ENCODE measurements around the gene HSPB3.

HSPB3 gene

GRCh38 chr5:54438620-54439389, 16.7 kb upstream of the HSPB3 start:
- TF ChIP-seq TCF4 (CRISPR knock-in tag; IDR thresholded peaks at IDR 0.05; ENCODE audit: borderline replicate concordance) (no peak), SNAI2 (CRISPR knock-in tag; IDR thresholded peaks at IDR 0.05) (no peak), TOX (CRISPR knock-in tag; IDR thresholded peaks at IDR 0.05; ENCODE audit: borderline replicate concordance) (no peak), BACH2 (CRISPR knock-in tag; IDR thresholded peaks at IDR 0.05; ENCODE audit: borderline replicate concordance) (no peak), POU6F1 (CRISPR knock-in tag; IDR thresholded peaks at IDR 0.05; ENCODE audit: borderline replicate concordance, low read depth) (no peak), TSHZ2 (CRISPR knock-in tag; IDR thresholded peaks at IDR 0.05) (no peak), GLIS3 (CRISPR knock-in tag; IDR thresholded peaks at IDR 0.05) (no peak), ZNF8 (CRISPR knock-in tag; IDR thresholded peaks at IDR 0.05) (no peak), CSRNP3 (CRISPR knock-in tag; IDR thresholded peaks at IDR 0.05) (no peak), ISL1 (CRISPR knock-in tag; IDR thresholded peaks at IDR 0.05) (no peak), ARNTL (CRISPR knock-in tag; IDR thresholded peaks at IDR 0.05; ENCODE audit: borderline replicate concordance, low read depth) (no peak), ZFP3 (CRISPR knock-in tag; IDR thresholded peaks at IDR 0.05) (no peak), PATZ1 (CRISPR knock-in tag; IDR thresholded peaks at IDR 0.05; ENCODE audit: borderline replicate concordance) (no peak), ZNF70 (CRISPR knock-in tag; IDR thresholded peaks at IDR 0.05) (no peak)
- no peak for ATAC-seq

- ATAC-seq, result no peak
- TF ChIP-seq GLIS3 (CRISPR knock-in tag; IDR thresholded peaks at IDR 0.05), result no peak
- no peak for TF ChIP-seq RARB (CRISPR knock-in tag; IDR thresholded peaks at IDR 0.05)
- TF ChIP-seq PATZ1 (CRISPR knock-in tag; IDR thresholded peaks at IDR 0.05; ENCODE audit: borderline replicate concordance), result no peak
- no peak for TF ChIP-seq TOX (CRISPR knock-in tag; IDR thresholded peaks at IDR 0.05; ENCODE audit: borderline replicate concordance)
- TF ChIP-seq CREB5 (CRISPR knock-in tag; IDR thresholded peaks at IDR 0.05; ENCODE audit: low read depth), result no peak
- TF ChIP-seq ARNTL (CRISPR knock-in tag; IDR thresholded peaks at IDR 0.05; ENCODE audit: borderline replicate concordance, low read depth), result no peak
- no peak for TF ChIP-seq ZFP3 (CRISPR knock-in tag; IDR thresholded peaks at IDR 0.05)
- no peak for TF ChIP-seq ESRRG (CRISPR knock-in tag; IDR thresholded peaks at IDR 0.05)
- no peak for TF ChIP-seq PPARA (CRISPR knock-in tag; IDR thresholded peaks at IDR 0.05; ENCODE audit: borderline replicate concordance)
- no peak for TF ChIP-seq ISL1 (CRISPR knock-in tag; IDR thresholded peaks at IDR 0.05)
- no peak for TF ChIP-seq TCF4 (CRISPR knock-in tag; IDR thresholded peaks at IDR 0.05; ENCODE audit: borderline replicate concordance)
- TF ChIP-seq ZNF565 (CRISPR knock-in tag; conservative IDR thresholded peaks at IDR 0.05; ENCODE audit: low read depth), result no peak
- TF ChIP-seq POU6F1 (CRISPR knock-in tag; IDR thresholded peaks at IDR 0.05; ENCODE audit: borderline replicate concordance, low read depth), result no peak
- TF ChIP-seq CSDC2 (CRISPR knock-in tag; IDR thresholded peaks at IDR 0.05), result no peak
- TF ChIP-seq OSR1 (CRISPR knock-in tag; IDR thresholded peaks at IDR 0.05), result no peak
- no peak for TF ChIP-seq ZFP30 (CRISPR knock-in tag; IDR thresholded peaks at IDR 0.05)
- no peak for TF ChIP-seq TSHZ2 (CRISPR knock-in tag; IDR thresholded peaks at IDR 0.05)
These were observed 15.0 kb upstream of the HSPB3 start for GRCh38 chr5:54440456-54440893.

Measured in SK-N-SH treated with all-trans-retinoic acid at 6 μM for 48 hours (cell line).